HAP-1 (cell line): ENCODE results near the gene ALK.
A peak's percentile ranks its signal among the peaks of the same experiment; 100 is the strongest.

Experiments
- DNase-seq, 2 experiments: peaks; one replicate each; pipeline ENCODE4 v3.0.0-alpha.2; 2016 to 2020; ENCODE audit warnings: low spot score in 2 of 2
- H3K27me3 ChIP-seq: fragments of 250-450 bp; sonication (Bioruptor Pico); 2 replicates; pipeline ENCODE4 v1.5.1; 2020; ENCODE audit warnings: low read depth, mild to moderate bottlenecking, moderate library complexity
- H3K36me3 ChIP-seq: fragments of 250-450 bp; sonication (Bioruptor Pico); replicated peaks from 2 replicates; pipeline ENCODE4 v1.5.1; 2020; ENCODE audit warnings: mild to moderate bottlenecking
- H3K4me1 ChIP-seq: fragments of 250-450 bp; sonication (Bioruptor Pico); 2 replicates; pipeline ENCODE4 v1.5.1; 2020; ENCODE audit warnings: mild to moderate bottlenecking
- H3K4me3 ChIP-seq: fragments of 250-450 bp; sonication (Bioruptor Pico); 2 replicates; pipeline ENCODE4 v1.5.1; 2020; ENCODE audit warnings: mild to moderate bottlenecking, moderate library complexity
- H3K9me3 ChIP-seq: fragments of 250-450 bp; sonication (Bioruptor Pico); 2 replicates; pipeline ENCODE4 v1.5.1; 2020; ENCODE audit warnings: mild to moderate bottlenecking, moderate library complexity
- in situ Hi-C: fragments of 300-500 bp; cut with MboI; formaldehyde crosslinking; loops from 3 replicates; pipeline ENCODE4 v1.14.3; 2020; ENCODE audit warnings: low sequenced_read_pairs, inconsistent platforms, mixed read lengths

Gene ALK

GRCh38 chr2:29326926-29327325, 594.5 kb downstream of the ALK start:
- Histone ChIP-seq H3K4me3 (no peak overlapping the region), H3K36me3 (no peaks in the 10 kb centered on the region), H3K9me3 (no peaks in the 10 kb centered on the region), H3K27me3 (peaks cover 3% of the 10 kb centered on the region; the same call in 1 of the 2 replicates), H3K4me1 (no peaks in the 10 kb centered on the region)
- in situ Hi-C loops = no loop called here
- no peak for DNase-seq

DNA sequence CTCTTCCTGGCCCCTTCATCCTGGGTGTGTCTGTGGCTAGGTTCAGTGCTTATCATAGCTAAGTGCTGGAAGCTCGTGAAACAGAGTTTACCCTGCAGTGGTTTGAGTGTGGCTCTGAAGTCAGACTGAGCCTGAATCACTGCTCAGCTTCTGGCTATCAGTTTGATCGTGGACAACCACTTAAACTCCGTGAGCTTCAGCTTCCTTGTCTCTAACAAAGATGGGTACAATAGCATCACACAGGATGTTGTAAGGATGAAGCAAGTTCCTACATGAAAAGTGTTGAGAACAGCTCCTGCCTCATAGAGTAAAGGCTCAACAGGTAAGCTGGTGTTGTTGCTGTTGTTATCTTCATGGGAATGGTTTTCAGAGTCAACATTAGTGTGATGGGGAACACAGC, 595.8 kb downstream of the ALK start:
- Histone ChIP-seq H3K9me3 (no peaks in the 10 kb centered on the region), H3K36me3 (no peaks in the 10 kb centered on the region), H3K4me1 (no peaks in the 10 kb centered on the region), H3K27me3 (peaks cover 3% of the 10 kb centered on the region; the same call in 1 of the 2 replicates), H3K4me3 (no peak overlapping the region)
- DNase-seq = no peak
- in situ Hi-C loops = no loop called here

- H3K4me3 ChIP-seq = no peak overlapping the region
Measured at GRCh38 chr2:29323961-29324360, 597.4 kb downstream of the ALK start.

DNA sequence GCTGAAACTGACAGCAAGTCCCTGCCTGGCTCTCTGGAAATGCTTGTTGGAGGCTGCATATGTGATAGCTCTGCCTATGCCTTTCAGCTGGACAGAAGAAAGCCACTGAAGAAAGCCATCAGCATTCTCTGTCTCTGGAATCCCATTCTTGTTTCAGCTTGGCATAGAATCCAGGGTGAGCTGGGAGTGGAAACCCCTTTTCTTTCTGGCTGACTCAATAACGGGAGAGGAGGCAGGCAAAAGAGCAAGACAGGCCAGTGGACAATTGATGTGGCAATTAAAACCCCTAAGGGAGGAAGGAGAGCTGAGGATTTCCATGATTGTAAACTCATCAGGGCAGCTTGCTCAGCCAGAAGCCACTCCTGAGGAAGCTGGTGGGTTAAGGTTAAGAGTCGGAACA, 598.1 kb downstream of the ALK start:
- peaks cover 3% of the 10 kb centered on the region; the same call in 1 of the 2 replicates for H3K27me3 ChIP-seq
- H3K36me3 ChIP-seq = no peaks in the 10 kb centered on the region
- no peak overlapping the region for H3K4me3 ChIP-seq
- no peaks in the 10 kb centered on the region for H3K9me3 ChIP-seq
- in situ Hi-C loops = no loop called here
- no peaks in the 10 kb centered on the region for H3K4me1 ChIP-seq
- no peak for DNase-seq

More at GRCh38 chr2:29323961-29324360, 597.4 kb downstream of the ALK start:
- no peaks in the 10 kb centered on the region for H3K4me1 ChIP-seq
- no peaks in the 10 kb centered on the region for H3K36me3 ChIP-seq
- in situ Hi-C loops = no loop called here
- H3K27me3 ChIP-seq = peaks cover 3% of the 10 kb centered on the region; the same call in 1 of the 2 replicates
- H3K9me3 ChIP-seq = no peaks in the 10 kb centered on the region
- DNase-seq = no peak

GRCh38 chr2:29322011-29322410, 599.4 kb downstream of the ALK start:
- Histone ChIP-seq H3K36me3 (no peaks in the 10 kb centered on the region), H3K27me3 (peaks cover 5% of the 10 kb centered on the region), H3K4me3 (no peak overlapping the region), H3K4me1 (no peaks in the 10 kb centered on the region), H3K9me3 (no peaks in the 10 kb centered on the region)
- in situ Hi-C loops = no loop called here
- no peak for DNase-seq

- Histone ChIP-seq H3K4me3 (no peak overlapping the region), H3K27me3 (peaks cover 2% of the 10 kb centered on the region), H3K9me3 (no peaks in the 10 kb centered on the region), H3K36me3 (no peaks in the 10 kb centered on the region), H3K4me1 (no peaks in the 10 kb centered on the region)
- in situ Hi-C loops = no loop called here
- DNase-seq = no peak
Measured at GRCh38 chr2:29317801-29318485, 603.4 kb downstream of the ALK start.

DNA sequence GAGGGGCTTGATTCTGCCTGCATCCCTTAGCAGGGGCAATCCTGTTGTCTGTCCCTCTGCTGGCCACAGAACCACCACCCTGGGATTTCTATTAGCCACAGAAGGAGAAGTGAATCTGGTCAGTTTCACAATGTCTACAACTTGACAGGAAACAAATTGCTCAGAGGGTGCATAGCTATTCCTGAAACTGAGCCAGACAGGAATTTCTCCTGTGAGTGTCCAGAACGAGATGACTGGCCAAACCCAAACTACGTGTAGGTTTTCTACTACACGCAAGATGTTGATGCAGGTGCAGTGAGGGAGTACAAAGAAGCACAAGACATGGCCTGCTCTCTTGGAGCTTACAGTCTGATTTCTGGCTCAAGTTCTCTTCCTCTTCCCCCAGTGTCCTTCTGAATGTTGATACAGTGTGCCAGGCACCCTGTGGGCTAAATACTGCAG, 604.3 kb downstream of the ALK start:
- no peak for DNase-seq
- no peaks in the 10 kb centered on the region for H3K36me3 ChIP-seq
- H3K4me1 ChIP-seq = no peaks in the 10 kb centered on the region
- in situ Hi-C loops = no loop called here
- no peaks in the 10 kb centered on the region for H3K9me3 ChIP-seq
- H3K4me3 ChIP-seq = no peak overlapping the region
- peaks cover 2% of the 10 kb centered on the region for H3K27me3 ChIP-seq

- Histone ChIP-seq H3K4me3 (no peak overlapping the region), H3K36me3 (no peaks in the 10 kb centered on the region), H3K27me3 (peaks cover 2% of the 10 kb centered on the region), H3K9me3 (no peaks in the 10 kb centered on the region), H3K4me1 (no peaks in the 10 kb centered on the region)
- DNase-seq = peak; percentile 7 to 58
- in situ Hi-C loops = no loop called here
Measured at GRCh38 chr2:29314816-29315571, 606.4 kb downstream of the ALK start.

- no peak overlapping the region for H3K4me3 ChIP-seq
- in situ Hi-C loops = no loop called here
- no peaks in the 10 kb centered on the region for H3K4me1 ChIP-seq
Measured at GRCh38 chr2:29311458-29311857, 609.9 kb downstream of the ALK start.

GRCh38 chr2:29310650-29311348, 610.6 kb downstream of the ALK start:
- H3K4me1 ChIP-seq = no peaks in the 10 kb centered on the region

More at GRCh38 chr2:29311458-29311857, 609.9 kb downstream of the ALK start:
- DNase-seq = no peak
- no peaks in the 10 kb centered on the region for H3K27me3 ChIP-seq
- no peaks in the 10 kb centered on the region for H3K9me3 ChIP-seq
- no peaks in the 10 kb centered on the region for H3K36me3 ChIP-seq

GRCh38 chr2:29309090-29310029, 612.0 kb downstream of the ALK start:
- Histone ChIP-seq H3K9me3 (no peaks in the 10 kb centered on the region), H3K4me1 (no peaks in the 10 kb centered on the region), H3K4me3 (no peak overlapping the region), H3K27me3 (no peaks in the 10 kb centered on the region), H3K36me3 (no peaks in the 10 kb centered on the region)
- in situ Hi-C loops = no loop called here
- DNase-seq = peak; percentile 67 to 75

More at GRCh38 chr2:29310650-29311348, 610.6 kb downstream of the ALK start:
- no peaks in the 10 kb centered on the region for H3K9me3 ChIP-seq
- no peaks in the 10 kb centered on the region for H3K36me3 ChIP-seq
- DNase-seq = no peak
- H3K27me3 ChIP-seq = no peaks in the 10 kb centered on the region
- no peak overlapping the region for H3K4me3 ChIP-seq
- in situ Hi-C loops = no loop called here

- Histone ChIP-seq H3K27me3 (no peaks in the 10 kb centered on the region), H3K9me3 (peaks cover 2% of the 10 kb centered on the region; the same call in 1 of the 2 replicates)
- in situ Hi-C loops = no loop called here
Measured at GRCh38 chr2:29308366-29308765, 613.0 kb downstream of the ALK start.

GRCh38 chr2:29307519-29307918, 613.9 kb downstream of the ALK start:
- Histone ChIP-seq H3K27me3 (no peaks in the 10 kb centered on the region), H3K4me3 (no peak overlapping the region), H3K36me3 (no peaks in the 10 kb centered on the region), H3K4me1 (peaks cover 4% of the 10 kb centered on the region), H3K9me3 (peaks cover 2% of the 10 kb centered on the region; the same call in 1 of the 2 replicates)
- in situ Hi-C loops = no loop called here
- no peak for DNase-seq

More at GRCh38 chr2:29308366-29308765, 613.0 kb downstream of the ALK start:
- H3K36me3 ChIP-seq = no peaks in the 10 kb centered on the region
- no peak overlapping the region for H3K4me3 ChIP-seq
- no peak for DNase-seq
- H3K4me1 ChIP-seq = no peaks in the 10 kb centered on the region
